Adrenal gland (tissue), 5 donors: ENCODE results near the gene TMEM72.

Experiments used
- POLR2A ChIP-seq, 2 donors: fragments of 450-650 bp; IDR thresholded peaks; one replicate each; pipeline ENCODE4 v1.6.1; 2017; ENCODE audit warnings: antibody characterized with exemption in 2 of 2, mild to moderate bottlenecking in 2 of 2, moderate library complexity in 1 of 2
- TF ChIP-seq, protein P1 (sequence below), 6 experiments: fragments of 450-650 bp in 4 of 6; fragments of 200-600 bp in 2 of 6; sonication (generic) in 1 of 6; IDR thresholded peaks; 1 replicate in 5 of 6; 2 replicates in 1 of 6; pipeline versions ENCODE4 v1.5.1 to v1.8.0; 2016 to 2021; ENCODE audit warnings: antibody characterized with exemption in 6 of 6, mild to moderate bottlenecking in 2 of 6, moderate library complexity in 1 of 6
- donor health status: DM: no; HTN: no; CAD: no.

DNA sequence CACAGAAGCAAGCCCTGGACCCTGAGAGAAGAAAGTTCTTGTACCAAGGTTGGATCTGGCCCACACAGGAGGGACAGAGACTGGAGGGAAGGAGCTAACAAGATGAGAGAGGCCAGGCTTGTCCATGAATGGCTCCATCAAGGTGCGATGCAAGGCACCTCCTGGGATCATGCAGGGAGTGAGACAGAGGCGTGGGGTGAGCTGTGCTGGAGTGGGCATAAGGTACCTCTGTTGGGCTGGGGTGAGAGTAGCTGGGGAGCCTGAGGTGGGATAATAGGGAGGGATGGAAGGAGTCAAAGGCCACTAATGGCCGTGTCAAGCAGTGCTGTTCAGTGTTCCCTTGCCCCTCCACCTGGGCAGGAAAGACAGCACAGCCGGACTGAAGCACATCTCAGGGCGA is 9.9 kb downstream of the TMEM72 start:
- no peak for TF ChIP-seq POLR2A (IDR thresholded peaks at IDR 0.05)
- TF ChIP-seq, protein P1, sequence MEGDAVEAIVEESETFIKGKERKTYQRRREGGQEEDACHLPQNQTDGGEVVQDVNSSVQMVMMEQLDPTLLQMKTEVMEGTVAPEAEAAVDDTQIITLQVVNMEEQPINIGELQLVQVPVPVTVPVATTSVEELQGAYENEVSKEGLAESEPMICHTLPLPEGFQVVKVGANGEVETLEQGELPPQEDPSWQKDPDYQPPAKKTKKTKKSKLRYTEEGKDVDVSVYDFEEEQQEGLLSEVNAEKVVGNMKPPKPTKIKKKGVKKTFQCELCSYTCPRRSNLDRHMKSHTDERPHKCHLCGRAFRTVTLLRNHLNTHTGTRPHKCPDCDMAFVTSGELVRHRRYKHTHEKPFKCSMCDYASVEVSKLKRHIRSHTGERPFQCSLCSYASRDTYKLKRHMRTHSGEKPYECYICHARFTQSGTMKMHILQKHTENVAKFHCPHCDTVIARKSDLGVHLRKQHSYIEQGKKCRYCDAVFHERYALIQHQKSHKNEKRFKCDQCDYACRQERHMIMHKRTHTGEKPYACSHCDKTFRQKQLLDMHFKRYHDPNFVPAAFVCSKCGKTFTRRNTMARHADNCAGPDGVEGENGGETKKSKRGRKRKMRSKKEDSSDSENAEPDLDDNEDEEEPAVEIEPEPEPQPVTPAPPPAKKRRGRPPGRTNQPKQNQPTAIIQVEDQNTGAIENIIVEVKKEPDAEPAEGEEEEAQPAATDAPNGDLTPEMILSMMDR (IDR thresholded peaks at IDR 0.05): no peak
